ENCODE measurements around the gene DHPS. TPM values are rescaled to one million over a fixed set of nuclear protein-coding genes. Genes with fewer than 3 reads are reported as not detected.

DHPS gene
- total and polyA plus RNA-seq, 9 donors: 63.7 to 147 (median 89.7) TPM

GRCh38 chr19:12721656-12722565 lies 40.2 kb upstream of the DHPS start:
- TF ChIP-seq EP300 (IDR thresholded peaks at IDR 0.05) (no peak), POLR2A (IDR thresholded peaks at IDR 0.05) (no peak), CTCF (IDR thresholded peaks at IDR 0.05) (no peak)
- Histone ChIP-seq H3K27ac (peak overlapping the region; percentile 91 to 99), H3K4me1 (ENCODE audit: insufficient read depth) (peaks cover 8% of the 10 kb centered on the region), H3K9me3 (no peaks in the 10 kb centered on the region), H3K4me3 (peak overlapping the region; percentile 78), H3K36me3 (no peaks in the 10 kb centered on the region), H3K27me3 (no peaks in the 10 kb centered on the region)
- 1% methylated on average over 32 to 65 of the region's 65 CpGs for WGBS, 3 donors
- intact Hi-C loops (cut with DNase I): no loop called here
- DNase-seq: peak; percentile 75 to 86 (median 79)

- Histone ChIP-seq H3K4me3 (peak overlapping the region; percentile 78), H3K27me3 (no peaks in the 10 kb centered on the region), H3K4me1 (ENCODE audit: insufficient read depth) (peaks cover 8% of the 10 kb centered on the region), H3K36me3 (no peaks in the 10 kb centered on the region), H3K9me3 (no peaks in the 10 kb centered on the region), H3K27ac (peak overlapping the region; percentile 91 to 99)
- peak; percentile 47 to 69 (median 59) for DNase-seq
- no peak for TF ChIP-seq CTCF (IDR thresholded peaks at IDR 0.05)
- no peak for TF ChIP-seq EP300 (IDR thresholded peaks at IDR 0.05)
- no peak for TF ChIP-seq POLR2A (IDR thresholded peaks at IDR 0.05)
- intact Hi-C loops (cut with DNase I): no loop called here
- WGBS, 3 donors: 1 to 2% (median 1%) methylated on average over 41 to 59 of the region's 59 CpGs
These were observed 39.4 kb upstream of the DHPS start for GRCh38 chr19:12720851-12721655.

GRCh38 chr19:12720296-12720695 lies 38.6 kb upstream of the DHPS start:
- intact Hi-C loops (cut with DNase I): no loop called here
- Histone ChIP-seq H3K36me3 (no peaks in the 10 kb centered on the region), H3K4me1 (ENCODE audit: insufficient read depth) (peaks cover 8% of the 10 kb centered on the region), H3K9me3 (no peaks in the 10 kb centered on the region), H3K27me3 (no peaks in the 10 kb centered on the region), H3K4me3 (peak overlapping the region; percentile 78), H3K27ac (peak overlapping the region in 1 of 2 donors; percentile 91)
- WGBS, 3 donors: 63 to 69% (median 68%) methylated on average over 10 of the region's 10 CpGs
- TF ChIP-seq EP300 (IDR thresholded peaks at IDR 0.05) (no peak), POLR2A (IDR thresholded peaks at IDR 0.05) (no peak)
- DNase-seq: no peak

- intact Hi-C loops (cut with DNase I): no loop called here
- Histone ChIP-seq H3K4me1 (ENCODE audit: insufficient read depth) (peaks cover 4% of the 10 kb centered on the region), H3K9me3 (no peaks in the 10 kb centered on the region), H3K27ac (no peak overlapping the region), H3K27me3 (no peaks in the 10 kb centered on the region), H3K36me3 (no peaks in the 10 kb centered on the region), H3K4me3 (no peak overlapping the region)
- TF ChIP-seq POLR2A (IDR thresholded peaks at IDR 0.05): no peak
- TF ChIP-seq CTCF (IDR thresholded peaks at IDR 0.05): no peak
- no peak for TF ChIP-seq EP300 (IDR thresholded peaks at IDR 0.05)
- WGBS, 3 donors: 83 to 92% (median 91%) methylated on average over 3 of the region's 3 CpGs
- DNase-seq: no peak
These were observed 34.2 kb upstream of the DHPS start for GRCh38 chr19:12715929-12716328.
